NCI-H1436 treated with DMSO at 0.1 percent for 48 hours (cell line): ENCODE measurements around the gene C14orf180.
"Not testable (repeated sequence)": the region's sequence is repeated elsewhere in the genome, so short reads cannot be mapped to it uniquely, and the experiment has no call there.

Experiments used
- DNase-seq: peaks from one replicate; lab custom pipeline; 2025; lab: John Stamatoyannopoulos, UW

Gene C14orf180

DNA sequence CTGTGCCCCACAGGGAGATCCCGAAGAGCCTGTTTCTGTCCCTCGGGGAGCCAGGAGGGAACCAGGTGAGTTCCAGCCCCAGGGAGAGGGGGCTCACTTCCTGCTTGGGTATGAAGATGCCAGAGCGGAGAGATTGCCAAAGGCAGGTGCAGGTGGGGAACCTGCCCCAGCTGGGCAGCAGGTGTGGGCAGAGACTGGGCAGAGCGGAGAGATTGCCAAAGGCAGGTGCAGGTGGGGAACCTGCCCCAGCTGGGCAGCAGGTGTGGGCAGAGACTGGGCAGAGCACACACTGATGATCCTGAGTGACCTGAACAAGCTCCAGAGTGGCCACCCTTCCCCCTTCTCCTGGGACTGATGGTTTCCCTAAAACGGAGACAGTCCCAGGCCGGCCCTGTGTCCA lies 375 bp downstream of the C14orf180 start:
- DNase-seq, result not testable (repeated sequence)

DNA sequence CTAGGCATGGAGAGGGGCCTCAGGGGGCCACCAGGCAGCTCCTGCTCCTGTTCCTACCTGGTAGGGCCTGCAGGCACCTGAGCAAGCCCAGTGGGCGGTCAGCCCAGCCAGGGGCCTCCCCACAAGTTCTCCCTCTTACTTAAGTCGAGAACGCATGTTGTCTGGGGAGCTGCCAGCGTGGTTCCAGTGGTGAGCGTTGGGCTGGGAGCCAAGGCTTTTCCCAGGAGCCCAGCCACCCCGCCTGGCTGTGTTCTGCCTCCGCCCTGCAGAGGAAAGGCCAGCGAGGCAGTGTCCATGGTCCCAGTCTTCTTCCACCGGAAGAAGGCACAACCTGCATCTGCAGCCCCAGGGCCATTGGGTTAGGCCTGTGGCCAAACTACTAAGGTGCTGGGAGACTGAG lies 1.4 kb downstream of the C14orf180 start:
- no peak for DNase-seq

DNA sequence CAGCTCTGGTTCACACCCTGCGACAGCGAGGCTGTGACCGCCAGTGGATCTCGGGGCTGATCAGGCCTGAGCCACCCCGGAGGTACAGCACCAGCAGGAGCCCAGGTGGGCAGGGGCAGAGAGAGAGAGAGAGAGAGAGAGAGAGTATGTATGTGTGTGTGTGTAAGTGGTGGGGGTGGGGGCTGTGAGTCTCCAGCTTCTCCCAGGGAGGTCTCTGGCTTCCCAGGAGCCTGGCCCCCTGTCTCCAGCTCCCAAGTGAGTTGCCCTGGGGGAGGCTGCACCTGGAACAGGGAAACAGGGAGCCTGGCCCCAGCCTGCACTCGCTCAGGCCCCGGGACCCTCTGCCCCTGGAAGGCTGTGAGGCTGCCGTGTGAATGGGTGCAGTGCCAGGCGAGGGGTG lies 2.0 kb downstream of the C14orf180 start:
- no peak for DNase-seq

DNA sequence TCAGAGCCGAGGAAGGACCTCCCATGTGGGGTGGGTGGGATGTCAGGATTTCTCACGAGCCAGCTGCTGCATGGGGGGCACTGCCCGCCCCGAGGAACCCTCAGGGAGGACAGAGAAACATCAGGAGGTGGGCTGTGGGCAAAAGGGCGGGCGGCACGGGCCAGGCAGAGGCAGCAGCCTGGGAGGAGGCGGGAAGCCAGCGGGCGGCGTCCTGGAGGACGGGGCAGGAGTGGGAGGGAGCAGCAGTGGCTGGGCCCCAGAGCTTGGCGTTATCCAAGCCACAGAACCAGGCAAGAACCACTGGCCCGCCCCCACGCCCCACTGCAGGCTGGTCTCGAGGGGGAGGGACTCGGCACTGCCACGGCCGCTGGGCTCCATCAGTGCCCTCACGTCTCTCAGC lies 2.4 kb downstream of the C14orf180 start:
- DNase-seq, result no peak

DNA sequence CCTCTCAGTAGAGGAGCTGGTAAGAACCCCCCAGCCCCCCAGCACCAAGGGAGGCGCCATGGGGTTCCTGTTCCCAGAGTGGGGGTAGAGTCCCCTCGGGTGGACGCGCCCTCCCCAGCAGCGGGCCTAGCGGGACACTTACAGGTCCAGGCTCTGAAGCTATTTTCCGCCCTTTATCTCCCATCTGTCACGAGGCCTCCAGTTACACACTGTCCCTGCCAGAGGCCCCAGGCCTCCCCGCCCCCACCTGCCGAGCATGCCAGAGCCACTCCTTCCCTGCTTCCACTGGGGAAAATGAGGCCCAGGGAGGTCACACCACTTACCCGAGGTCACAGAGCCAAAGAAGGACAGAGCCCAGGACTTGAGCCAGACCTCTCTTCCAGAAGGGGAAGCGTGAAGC lies 3.1 kb downstream of the C14orf180 start:
- no peak for DNase-seq

DNA sequence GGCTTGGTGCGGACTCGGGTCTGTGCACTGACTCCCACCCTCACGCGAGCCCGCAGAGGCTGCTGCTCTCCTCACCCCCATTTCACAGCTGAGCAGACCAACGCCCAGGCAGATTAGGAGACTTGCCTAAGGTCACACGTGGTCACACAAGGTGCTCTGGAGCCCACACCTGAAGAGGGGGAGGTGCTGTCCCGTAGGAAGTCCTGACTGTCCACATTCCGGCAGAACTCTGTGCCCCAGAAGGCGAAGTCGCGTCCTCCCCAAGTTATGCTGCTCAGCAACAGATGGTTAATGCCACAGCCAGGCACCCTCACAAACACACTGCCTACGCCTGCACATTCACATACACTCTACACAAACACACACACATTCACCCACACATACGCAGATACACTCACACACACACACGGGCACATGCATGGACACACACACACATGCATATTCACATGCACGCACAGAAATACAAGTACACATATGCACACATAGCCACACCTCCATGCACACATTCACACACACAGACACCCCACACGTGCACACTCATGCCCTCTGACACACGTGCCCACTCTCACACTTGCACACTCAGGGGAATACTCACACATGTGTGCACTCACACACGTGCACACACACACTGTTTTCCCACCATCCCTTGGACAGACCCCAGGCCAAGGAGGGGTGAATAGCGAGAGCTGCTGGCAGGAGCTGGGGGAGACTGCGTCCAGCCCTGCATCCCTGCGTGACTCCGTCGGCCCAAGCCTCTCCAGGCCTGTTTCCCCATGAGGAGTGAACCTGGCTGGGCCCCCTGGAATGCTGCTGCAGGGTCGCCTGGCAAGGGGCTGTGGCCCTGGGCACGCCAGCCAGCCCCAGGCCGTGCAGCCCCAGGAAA lies 4.1 kb downstream of the C14orf180 start:
- DNase-seq, result no peak

DNA sequence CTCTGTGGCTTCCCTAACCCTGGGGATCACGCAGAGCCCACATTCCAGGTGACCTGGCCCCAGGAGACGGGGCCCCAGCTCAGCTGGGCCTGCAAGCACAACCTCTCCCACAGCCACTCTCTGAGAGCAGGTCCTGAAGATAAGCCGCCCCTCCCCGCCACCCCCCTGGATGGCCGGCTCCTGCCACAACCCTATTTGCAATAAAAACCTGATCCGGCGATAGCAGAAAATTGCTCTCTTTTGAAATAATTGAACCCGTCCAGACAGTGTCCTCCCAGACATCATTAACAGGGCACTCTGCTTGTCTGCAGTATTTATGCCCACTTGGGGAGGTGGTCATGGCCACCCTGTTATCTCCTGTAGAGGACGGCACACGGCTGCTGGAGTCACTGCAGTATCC lies 5.0 kb downstream of the C14orf180 start:
- DNase-seq, result no peak

DNA sequence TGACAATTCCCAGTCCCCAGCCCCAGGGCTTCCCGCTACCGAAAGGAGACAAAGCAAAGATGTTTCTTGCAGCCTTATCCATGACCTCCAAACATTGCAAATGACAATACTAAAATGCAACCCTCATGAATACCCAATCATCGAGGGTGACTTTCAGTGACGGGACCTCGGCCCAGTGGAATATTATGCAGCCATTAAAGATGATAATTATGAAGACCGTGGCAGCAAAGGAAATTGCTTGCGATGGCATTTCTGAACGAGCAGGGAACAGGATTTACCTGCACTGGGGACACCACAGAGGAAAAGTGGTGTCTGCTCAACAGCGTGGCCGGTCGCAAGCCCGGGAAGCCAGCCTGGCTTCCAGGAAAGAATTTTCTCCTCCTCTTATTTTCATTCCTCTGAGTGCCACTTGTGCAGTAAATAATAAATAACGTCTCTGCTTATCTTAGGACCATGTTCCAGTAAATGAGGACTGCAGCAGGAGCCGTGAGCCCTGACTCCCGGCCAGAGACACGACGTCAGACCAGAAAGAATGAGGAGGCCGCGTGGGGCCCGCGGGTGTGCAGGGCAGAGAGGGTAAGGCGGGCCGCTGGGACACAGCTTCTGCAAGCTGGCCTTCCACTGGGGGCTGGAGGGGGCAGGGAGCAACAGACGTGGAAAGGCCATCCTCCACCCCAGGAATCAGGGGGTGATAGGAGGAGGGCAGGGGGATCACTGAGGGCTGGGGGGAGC lies 6.6 kb downstream of the C14orf180 start:
- no peak for DNase-seq

DNA sequence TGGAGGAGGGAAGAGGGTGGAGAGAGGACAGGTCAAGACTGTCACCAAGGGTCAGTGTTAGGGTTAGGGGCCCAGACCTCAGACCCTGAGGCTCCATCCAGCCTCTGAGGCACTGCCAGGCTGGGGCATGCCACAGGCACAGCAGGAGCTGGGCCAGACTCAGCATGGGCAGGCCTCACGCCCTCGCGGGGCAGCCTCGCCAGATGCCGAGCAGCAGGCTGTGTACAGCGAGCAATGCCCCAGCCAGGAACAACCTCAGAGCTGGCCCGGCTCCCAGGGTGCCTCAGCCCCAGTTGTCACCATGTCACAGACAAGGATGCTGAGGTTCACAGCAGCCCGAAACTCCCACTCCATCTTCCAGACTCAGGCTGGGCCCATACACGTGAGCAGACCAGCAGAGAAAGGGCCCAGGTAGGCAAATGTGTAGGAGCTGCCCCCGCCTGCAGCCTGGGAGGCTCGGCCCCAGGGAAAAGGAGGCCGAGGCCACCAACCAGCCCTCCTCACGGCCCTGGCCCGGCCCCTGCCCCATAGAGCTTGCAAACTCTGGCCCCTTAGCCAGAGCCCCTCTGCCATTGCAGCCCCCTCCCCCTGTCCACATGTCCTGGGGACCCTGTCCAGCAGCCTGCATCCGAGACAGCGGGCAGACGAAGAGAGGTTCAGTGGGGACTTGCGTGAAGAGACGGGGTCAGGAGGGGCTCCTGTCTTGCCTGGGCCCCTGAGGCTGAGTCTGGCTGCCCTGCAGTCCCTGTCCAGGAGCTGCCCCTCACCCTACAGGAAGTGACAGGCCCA lies 7.5 kb downstream of the C14orf180 start:
- no peak for DNase-seq

DNA sequence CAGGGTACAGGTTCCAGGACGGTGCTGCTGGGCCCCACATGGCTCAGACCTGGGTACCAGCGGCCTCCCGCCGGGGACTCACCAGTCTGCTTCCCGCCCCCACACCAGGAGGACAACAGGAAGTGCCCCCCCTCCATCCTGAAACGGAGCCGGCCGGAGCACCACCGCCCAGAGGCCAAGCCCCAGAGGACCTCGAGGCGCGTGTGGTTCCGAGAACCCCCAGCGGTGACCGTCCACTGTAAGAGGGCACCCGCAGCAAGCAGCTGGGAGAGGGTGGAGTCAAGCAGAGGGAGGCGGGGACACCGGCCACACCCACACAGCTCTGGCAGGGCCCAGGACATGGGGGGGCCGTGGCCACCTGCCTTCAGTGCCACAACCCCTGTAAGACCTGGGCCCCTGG lies 8.1 kb downstream of the C14orf180 start:
- no peak for DNase-seq

DNA sequence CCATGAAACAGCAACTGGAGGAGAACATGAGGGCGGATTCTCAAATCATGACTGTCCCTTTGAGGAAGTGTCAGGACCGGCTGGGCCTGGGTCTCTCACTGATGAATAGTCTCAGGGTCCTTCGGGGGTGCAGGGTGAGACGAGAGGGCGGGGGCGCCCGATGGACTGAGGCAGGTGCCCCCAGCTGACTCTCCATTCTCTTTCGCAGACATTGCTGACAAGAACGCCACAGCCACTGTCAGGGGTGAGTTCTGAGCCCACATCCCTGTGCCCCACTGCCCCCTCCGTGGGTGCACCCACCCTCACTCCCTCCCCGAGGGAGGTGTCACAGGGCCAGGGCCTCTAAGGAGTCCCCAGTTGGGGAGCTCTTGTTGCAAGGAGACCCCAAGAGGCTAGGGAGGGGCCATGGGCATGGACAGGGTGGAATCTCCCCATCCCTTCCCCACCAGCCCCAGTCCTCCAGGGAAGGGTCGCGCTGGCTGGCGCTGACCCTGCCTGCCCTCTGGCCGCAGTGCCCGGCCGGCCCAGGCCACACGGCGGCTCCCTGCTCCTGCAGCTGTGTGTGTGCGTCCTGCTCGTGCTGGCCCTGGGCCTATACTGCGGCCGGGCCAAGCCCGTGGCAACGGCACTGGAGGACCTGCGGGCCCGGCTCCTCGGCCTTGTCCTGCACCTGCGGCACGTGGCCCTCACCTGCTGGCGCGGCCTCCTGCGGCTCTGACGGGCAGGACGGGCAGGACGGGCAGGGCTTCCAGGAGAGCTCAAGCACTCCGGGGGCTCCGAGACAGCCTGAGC lies 8.7 kb downstream of the C14orf180 start:
- no peak for DNase-seq

DNA sequence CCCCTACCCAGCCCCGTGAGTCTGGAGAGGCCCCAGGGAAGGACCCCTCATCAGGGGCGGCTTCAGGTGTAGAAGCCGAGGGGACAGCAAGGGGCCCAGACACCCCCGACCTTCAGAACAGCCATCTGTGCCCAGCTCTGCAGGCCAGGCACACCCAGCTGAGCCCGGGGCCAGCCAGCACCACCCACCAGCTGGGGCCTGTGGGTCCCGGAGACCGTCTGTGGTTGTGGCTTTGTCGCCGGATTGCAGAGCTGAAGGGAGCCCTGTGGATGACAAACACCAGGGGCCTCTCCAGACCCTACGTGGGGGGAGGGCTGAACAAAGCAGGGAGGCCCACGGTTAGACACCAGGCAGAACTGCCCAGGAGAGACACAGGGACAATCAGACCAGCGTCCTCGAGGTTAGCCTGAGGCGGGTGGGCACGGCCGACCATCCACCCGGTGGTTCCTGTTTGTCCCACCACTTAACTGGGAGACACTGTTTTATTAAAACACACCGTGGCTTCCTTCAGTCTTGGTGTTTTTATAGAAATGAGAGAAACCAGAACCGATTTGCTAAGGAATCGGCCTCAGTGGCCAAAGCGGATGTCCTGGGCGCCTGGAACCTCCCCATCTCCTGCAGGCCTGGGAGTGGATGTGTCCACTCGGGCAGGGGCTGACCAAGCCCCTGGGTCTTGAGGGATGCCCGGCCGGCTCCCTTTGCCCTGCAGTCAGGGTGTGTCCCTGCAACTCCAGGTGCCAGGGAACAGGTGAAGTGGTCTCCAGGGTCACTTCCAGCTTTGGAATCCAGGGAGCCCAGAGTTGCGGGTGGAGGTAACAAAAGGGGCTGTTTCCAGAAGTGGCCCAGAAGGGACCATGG lies 10.0 kb downstream of the C14orf180 start:
- no peak for DNase-seq

DNA sequence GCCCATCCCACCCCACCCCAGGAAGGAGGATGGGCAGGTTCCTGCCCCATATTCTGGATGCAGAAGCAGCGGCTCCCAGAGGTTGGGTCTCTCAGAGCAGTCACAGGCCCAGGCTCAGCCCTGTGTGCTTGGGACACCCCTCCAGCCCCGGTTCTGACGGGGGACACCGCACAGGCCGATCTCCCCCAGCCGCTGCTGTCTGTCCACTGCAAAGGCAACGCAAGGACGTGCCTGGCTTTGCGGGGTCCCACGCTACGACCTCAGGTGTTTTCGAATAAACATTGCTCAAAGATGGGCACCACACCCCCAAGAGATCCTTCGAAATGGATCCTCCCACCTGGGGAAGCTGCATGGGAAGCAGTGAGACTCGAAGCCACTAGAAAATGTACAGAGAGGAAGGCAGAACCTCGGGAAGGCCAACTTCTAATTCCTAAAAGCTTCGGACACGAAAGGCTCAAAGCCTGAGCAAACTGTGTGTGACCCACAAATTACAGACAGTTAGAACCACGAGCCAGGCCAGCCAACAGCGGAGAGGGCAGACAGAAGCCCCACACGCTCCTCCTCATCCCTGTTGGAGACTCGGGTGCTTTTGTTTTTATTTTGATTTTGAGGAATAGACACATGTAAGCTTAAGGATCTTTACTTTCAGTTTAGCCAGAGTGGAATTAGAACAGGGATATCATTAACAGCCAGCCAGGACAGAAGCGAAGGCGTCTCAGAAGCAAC lies 10.8 kb downstream of the C14orf180 start:
- DNase-seq, result no peak

DNA sequence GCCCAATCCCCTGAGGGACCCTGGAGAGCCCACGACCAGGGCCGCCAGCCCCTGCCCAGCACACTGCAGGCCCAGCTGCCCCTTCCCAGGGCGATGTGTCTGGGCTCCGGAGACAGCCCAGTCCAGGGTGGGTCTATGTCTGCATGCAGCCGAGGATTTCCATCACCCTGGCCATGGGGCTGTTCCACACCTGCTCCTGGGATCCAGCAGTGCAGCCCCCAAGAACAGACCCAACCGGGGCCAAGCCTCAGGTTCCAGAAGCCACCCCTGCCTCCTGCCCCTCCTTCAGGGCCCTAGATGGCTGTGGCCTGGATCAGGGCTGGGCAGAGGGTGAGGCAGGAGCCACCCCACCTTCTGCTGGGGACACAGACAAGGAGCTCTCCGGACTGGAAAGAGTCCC lies 11.5 kb downstream of the C14orf180 start:
- no peak for DNase-seq

DNA sequence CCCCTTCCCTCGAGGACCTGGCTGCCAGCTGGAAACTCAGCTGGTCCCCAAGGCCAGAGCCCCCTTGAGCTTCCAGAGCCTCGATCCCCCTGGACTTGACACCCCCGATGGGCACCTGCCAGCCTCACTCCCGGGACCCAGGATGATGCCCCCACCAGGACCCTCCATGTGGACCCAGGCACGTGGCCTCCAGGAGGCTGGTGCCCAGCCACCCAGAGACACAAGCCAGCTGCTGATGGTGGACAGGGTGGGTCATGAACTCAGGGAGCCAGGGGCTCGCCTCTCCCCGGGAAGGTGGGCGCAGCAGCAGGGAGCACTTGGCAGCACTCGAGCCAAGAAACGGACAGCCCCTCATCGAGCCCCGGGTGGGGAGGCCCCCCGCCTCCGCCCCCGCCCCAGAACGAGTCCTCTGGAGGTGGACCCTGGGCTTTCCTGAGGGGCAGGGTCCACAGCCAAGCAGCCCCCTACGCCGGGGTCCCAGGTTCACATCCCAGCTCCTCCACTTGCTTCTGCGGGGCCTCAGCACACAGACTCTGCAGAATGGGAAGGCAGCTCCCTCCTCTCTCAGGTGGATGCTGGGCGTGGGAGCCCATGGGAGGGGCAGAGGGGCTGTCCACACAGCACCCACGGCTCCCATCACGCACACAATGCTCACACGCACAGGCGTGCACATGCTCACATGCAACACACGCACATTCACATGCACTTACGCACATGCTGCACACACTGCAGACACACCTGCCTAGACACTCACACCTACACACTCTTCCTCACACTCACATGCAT lies 12.1 kb downstream of the C14orf180 start:
- no peak for DNase-seq

DNA sequence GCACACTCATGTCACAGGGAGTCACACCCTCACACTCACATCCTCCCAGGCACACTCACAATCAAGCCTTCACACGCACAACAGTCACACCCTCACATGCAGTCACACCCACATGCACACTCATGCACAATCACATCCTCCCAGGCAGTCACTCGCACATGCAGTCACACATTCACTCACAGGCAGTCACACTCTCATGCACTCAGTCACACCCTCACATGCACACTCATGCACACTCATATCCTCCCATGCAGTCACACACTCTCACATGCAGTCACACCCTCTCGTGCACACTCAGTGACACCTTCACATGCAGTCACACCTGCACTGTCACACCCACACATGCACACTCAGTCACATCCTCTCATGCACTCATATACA lies 12.7 kb downstream of the C14orf180 start:
- no peak for DNase-seq

DNA sequence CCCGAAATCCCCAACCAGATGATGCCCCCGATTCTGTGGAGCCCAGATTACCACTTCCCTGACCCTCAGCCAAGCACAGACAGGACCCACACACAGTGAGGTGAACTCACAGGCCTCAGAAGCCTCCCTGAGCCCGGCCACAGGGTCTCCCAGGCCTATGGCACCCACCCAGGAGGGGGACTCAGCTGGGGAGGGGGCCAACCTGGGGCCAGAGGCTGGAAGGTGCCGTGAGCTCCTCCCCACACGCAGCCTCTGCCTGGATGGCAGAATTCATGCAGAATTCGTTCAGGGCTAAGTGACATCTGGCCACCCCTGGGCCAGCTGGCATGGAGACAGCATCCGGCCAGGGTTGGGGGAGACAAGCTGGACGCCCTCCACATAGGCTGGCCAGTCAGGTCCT lies 13.2 kb downstream of the C14orf180 start:
- no peak for DNase-seq

DNA sequence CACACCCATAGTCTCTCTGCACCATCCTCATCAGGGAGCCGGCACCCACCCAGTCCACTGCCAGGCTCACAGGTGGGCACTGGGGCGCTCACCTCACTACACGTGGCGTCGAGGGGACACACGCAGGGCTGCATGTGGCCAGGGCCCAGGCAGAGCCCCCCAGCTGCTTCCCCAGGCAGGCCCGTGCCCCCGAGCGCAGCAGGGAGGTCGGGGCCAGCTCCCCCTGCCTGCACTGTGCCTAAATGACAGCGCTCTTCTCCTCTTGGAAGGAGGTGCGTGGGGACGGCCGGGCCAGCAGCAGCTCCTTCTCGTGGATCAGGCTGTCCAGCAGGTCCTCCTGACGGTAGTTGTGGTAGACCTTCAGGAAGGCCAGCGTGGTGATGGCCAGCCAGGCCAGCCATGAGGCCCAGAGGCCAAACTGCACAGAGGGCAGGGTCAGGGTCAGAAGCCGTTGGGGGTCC lies 13.7 kb downstream of the C14orf180 start:
- no peak for DNase-seq

DNA sequence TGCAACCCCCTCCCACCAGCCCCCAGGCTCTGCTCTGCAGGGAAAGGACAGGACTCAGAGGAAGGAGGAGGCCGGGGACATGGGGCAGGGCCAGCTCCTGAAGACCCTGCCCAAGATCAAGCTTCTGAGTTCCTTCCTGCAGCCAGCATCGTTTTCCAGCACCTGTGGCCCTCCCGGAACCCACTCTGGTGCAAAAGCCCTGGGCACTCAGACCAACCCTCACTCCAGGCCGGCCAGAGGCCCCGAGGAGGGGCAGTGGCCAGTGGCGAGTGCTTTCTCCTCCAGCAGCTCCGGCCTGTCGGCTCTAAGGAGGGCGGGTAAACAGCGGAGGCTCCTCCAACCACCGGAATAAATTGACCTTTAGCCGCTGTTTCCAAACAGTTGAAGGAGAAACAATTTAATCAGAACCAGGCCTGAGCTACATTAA lies 14.2 kb downstream of the C14orf180 start:
- no peak for DNase-seq
